Fibroblast of gingiva (primary cell): Measurements from ENCODE around the gene C18orf63.
"Not testable (repeated sequence)": the region's sequence is repeated elsewhere in the genome, so short reads cannot be mapped to it uniquely, and the experiment has no call there.

Source experiments
- DNase-seq: peaks from one replicate; pipeline ENCODE4 v3.0.0-alpha.2; 2011; ENCODE audit warnings: low read depth

C18orf63 gene

GRCh38 chr18:74315464-74316256 is at the start of gene C18orf63:
TSS of gene C18orf63 (plus strand) at chr18:74315839. CDS start at chr18:74317866, 2,027 bp downstream.
- no peak for DNase-seq

DNA sequence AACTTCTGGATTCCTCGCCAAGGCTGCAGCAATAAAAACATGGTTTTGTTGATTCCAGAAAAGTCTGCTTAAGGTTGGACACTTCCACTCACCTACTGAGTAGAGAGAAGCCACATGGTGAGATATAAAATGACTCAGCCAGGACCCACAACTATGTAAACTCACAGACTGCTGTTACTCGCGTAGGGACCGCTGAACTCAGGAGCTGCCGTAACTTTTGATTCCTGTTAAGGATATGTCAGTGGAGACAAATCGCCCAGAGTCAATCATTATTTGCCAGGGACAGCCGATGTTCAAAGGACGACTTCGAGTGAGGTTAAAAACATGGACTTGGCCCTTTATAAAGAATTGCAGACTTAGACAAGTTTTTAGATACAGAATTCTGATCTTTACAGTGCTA is 49.5 kb upstream of the C18orf63 start:
- DNase-seq: no peak

DNA sequence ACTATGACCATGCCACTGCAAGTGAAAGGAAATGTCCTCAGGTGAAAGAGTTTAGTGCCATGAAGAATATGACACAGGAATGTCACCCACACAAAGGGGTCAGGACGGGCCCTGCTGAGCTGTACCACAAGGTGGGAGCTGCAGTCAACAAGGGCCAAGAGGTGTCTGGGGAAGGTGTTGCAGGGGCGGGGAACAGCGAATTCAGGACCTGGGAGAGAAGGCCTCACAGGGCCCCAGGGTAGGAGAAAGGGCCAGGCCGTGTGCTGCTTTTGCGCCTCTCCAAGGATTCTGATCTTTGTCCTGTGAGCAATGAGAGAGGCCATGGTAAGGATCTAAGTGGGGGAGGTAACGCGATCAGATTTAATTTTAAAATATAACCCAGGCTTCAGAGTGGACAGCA is 47.5 kb upstream of the C18orf63 start:
- DNase-seq: no peak

GRCh38 chr18:74268933-74269620 is 46.6 kb upstream of the C18orf63 start:
- no peak for DNase-seq

DNA sequence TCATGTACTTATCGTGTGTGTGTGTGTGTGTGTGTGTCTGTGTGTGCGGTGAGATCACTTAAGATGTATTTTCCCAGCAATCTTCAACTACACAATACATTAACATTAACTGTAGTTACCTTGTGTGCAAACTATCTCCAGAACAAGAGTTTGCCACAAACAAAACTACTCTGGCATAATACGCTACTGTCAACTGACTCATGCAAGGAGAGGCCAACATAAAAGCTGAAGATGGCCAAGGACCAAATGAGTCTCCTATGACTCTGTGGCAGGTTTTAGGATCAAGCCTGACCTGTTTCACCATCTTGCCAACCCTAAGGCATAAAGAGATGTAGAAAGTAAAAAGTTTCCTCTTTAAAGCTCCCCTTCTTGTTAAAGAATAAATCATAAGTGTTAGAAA is 44.0 kb upstream of the C18orf63 start:
- peak; percentile 39 for DNase-seq

DNA sequence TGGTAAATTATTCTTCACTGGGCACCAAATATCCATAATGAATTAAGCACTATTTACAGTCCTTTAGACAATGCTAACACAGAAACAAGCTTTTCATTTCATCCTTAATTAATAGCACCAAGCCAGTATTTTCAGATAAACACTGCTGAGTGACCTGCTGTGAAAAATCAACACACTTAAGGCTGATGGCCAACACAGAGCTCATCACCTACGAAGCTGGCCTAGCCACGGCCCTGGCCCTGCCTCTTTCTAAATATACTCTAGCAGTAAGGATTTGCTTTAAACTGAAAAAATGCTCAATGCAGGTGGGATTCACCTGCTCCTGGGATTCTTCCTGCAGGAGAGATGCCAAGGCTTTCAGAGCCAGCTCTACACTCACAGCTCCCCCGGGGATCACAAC is 42.2 kb upstream of the C18orf63 start:
- DNase-seq: no peak

DNA sequence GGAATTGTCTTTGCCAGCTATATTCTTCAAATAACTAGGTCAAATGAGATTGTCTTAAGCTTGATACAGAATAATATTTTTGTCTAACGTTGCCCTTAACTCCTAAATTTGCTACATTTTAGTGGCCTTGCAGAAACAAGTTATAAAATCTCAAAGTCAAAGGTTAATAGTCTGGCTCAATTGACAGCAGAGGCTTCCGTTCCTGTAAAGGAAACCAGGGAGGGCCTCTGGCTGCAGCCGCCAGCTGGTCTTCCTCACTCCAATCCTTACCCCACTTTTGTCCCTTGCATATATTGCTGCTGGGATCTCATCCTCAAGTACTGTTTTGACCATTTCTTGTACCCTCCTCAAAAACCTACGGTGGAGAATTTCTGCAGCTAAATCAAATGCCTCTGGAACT is 40.9 kb upstream of the C18orf63 start:
- DNase-seq: no peak

GRCh38 chr18:74275736-74276135 is 39.9 kb upstream of the C18orf63 start:
- DNase-seq: no peak

DNA sequence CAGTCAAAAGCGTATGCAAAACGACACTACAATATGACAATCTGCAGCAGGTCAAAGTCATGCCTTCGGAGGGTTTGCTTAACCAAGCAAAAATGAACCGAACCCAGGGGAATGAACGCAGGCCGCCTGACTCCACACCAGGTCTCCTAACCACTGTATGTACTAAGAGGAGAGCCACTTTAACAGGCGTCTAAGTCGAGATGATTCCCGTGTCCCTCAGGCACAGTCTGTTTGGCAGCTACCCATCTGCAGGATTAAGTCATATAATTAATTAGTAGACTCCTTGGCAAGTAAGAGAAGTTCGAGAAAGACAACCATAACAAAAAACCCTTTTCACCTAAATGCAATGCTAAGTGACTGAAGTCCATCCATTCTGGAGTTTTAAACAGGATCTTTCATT is 39.0 kb upstream of the C18orf63 start:
- DNase-seq: no peak

- no peak for DNase-seq
Measured at GRCh38 chr18:74277296-74277695, 38.3 kb upstream of the C18orf63 start.

GRCh38 chr18:74278058-74278457 is 37.6 kb upstream of the C18orf63 start:
- no peak for DNase-seq

DNA sequence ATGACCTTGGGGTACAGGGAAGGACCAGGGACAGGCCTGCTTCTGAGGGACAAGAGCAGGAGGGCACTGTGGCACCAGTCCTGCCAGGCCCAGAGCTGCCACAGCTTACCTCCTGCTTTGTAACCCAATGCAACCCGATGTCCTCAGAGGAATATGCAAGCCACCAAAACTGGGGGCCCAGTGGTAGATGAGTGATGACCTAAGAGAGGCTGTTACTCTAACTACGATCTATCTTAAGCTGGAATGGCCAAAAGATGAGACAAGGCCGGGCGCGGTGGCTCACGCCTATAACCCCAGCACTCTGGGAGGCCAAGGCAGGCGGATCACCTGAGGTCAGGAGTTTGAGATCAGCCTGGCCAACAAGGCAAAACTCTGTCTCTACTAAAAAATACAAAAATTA is 36.7 kb upstream of the C18orf63 start:
- no peak for DNase-seq

DNA sequence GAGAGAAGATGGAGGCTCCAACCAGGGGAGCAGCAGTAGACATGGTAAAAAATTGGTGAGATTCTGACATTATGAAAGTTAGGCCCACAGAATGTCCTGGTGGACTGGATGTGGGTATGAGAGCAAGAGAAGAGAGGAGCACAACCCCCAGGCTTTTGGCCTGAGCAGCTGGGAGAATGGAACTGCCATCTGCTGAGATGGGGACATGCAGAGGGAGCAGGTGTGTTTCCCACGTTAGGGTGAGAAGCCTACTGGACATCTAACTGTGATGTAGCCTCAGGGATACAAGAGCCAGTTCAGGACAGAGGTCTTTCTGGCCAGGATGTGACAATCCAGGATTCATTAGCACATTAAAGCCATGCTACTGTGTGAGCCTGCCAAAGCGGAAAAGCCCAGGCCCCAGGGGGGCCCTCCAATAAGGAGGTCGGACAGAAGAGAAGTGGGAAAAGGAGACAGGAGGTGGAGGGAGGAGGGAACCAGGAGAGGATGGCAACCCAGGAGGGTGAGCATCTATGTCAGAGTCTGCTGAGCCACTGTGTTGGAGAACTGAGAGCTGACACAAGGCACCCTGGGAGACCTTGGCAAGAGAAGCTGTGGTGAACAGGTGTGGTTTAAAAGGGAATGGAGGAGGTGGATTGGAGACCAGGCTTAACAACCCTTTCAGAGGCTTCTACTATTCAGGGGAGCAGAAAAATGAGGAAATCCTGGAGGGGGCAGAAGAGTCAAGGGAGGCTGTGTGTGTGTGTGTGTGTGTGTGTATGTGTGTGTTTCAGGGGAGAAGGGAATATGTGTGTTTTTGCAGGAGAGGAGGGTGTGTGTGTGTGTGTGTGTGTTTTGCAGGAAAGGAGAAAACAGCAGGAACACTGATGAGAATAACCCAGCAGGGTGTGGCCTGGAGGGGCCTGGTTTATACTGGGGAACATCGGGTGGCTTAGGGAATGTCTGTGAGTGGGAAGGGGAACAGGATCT is 34.3 kb upstream of the C18orf63 start:
- DNase-seq: no peak

DNA sequence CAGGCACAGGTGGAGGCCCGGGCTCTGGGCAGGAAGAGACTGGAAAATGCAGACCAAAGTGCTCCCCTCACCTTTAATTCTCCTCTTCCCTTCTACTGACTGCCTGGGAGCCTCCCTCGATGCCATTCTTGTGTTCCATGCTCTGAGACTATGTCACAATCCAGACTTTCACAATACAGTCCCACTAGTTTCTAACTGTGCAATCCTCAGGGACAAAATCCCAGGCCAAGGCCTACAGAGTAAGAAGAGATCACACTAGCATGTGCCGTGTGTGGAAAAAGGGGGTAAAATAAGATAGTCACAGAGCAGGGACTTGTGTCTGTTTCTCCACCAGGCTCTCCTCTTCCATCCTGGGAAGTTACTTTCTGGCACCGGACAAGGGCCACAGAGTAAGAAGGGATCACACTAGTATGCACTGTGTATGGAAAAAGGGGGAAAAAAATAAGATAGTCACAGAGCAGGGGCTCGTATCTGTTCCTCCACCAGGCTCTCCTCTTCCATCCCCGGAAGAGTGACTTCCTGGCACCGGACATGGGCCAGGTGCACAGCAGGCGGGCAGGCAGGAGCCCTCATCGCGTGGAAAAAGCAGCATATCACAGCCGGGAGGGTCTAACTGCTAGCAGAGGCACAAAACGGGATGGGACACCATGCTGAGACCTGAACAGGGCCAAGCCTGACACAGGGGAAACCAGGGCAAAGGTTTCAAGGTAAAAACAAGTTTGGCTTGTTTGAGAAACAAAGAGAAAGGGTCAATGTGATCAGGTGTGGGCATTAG is 33.5 kb upstream of the C18orf63 start:
- peak; percentile 80 for DNase-seq

- DNase-seq: no peak
Measured at GRCh38 chr18:74282755-74283554, 32.7 kb upstream of the C18orf63 start.

- DNase-seq: no peak
Measured at GRCh38 chr18:74283646-74284045, 32.0 kb upstream of the C18orf63 start.

- DNase-seq: peak; percentile 64
Measured at GRCh38 chr18:74284191-74284979, 31.3 kb upstream of the C18orf63 start.

GRCh38 chr18:74284980-74285355 is 30.7 kb upstream of the C18orf63 start:
- DNase-seq: no peak

DNA sequence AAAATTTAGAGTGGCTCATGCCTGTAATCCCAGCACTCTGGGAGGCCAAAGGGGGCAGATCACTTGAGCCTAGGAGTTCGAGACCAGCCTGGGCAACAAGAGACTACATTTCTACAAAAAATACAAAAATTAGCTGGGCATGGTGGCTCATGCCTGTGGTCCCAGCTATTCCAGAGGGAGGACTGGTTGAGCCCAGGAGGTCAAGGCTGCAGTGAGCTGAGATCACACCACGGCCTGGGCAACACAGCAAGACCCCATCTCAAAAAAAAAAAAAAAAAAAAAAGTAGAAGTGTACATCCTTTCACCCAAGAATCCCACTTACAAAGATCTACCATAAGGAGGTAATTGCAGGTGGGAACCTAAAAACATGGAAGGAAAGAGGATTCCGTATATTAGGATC is 30.1 kb upstream of the C18orf63 start:
- not testable (repeated sequence) for DNase-seq
